ENCODE data around the gene DHX29.

The DHX29 gene

GRCh38 chr5:55232985-55233928, 74.2 kb downstream of the DHX29 start, which contains the start of gene CCNO (continued):
- peak; percentile 25; the same call in 1 of the 2 replicates for TF ChIP-seq ZXDB (tag by site-specific recombination; IDR thresholded peaks at IDR 0.05)
- peak; percentile 87 for TF ChIP-seq ZNF561 (tag by site-specific recombination; IDR thresholded peaks at IDR 0.05; ENCODE audit: borderline replicate concordance)
- no peak for TF ChIP-seq TCF7L2 (IDR thresholded peaks at IDR 0.05; ENCODE audit: borderline replicate concordance, low read depth, low read length)
- TF ChIP-seq ZNF184 (tag by site-specific recombination; IDR thresholded peaks at IDR 0.05): peak; percentile 73; the same call in 1 of the 2 replicates
- no peak for TF ChIP-seq ZNF404 (tag by site-specific recombination; IDR thresholded peaks at IDR 0.05)
- no peak for TF ChIP-seq ZNF146 (tag by site-specific recombination; IDR thresholded peaks at IDR 0.05)
- no peak for TF ChIP-seq ZNF426 (tag by site-specific recombination; IDR thresholded peaks at IDR 0.05)
- no peak for TF ChIP-seq MEIS1 (CRISPR knock-in tag; IDR thresholded peaks at IDR 0.05; ENCODE audit: borderline replicate concordance)
- no peak for TF ChIP-seq ZNF654 (tag by site-specific recombination; IDR thresholded peaks at IDR 0.05; ENCODE audit: low read depth)
- TF ChIP-seq ZFHX2 (tag by site-specific recombination; conservative IDR thresholded peaks at IDR 0.05): peak; percentile 58; the same call in 1 of the 2 replicates
- no peak for TF ChIP-seq ZNF529 (tag by site-specific recombination; IDR thresholded peaks at IDR 0.05; ENCODE audit: insufficient replicate concordance)
- TF ChIP-seq ZNF548 (tag by site-specific recombination; IDR thresholded peaks at IDR 0.05): no peak
- TF ChIP-seq SP3 (tag by site-specific recombination; IDR thresholded peaks at IDR 0.05): no peak; the same call in 1 of the 2 replicates
- 0 out of 2 replicates have a peak, but pooled peaks have one; percentile 16 for TF ChIP-seq ZBTB7A (tag by site-specific recombination; IDR thresholded peaks at IDR 0.05; ENCODE audit: low read depth)
- TF ChIP-seq ZNF211 (tag by site-specific recombination; IDR thresholded peaks at IDR 0.05; ENCODE audit: low read depth): no peak
- 0 out of 2 replicates have a peak, but pooled peaks have one; percentile 27 for TF ChIP-seq ZSCAN16 (tag by site-specific recombination; IDR thresholded peaks at IDR 0.05)
- TF ChIP-seq ZNF366 (tag by site-specific recombination; conservative IDR thresholded peaks at IDR 0.05): no peak
- no peak for TF ChIP-seq ZNF623 (tag by site-specific recombination; IDR thresholded peaks at IDR 0.05)
- TF ChIP-seq GLI2 (tag by site-specific recombination; IDR thresholded peaks at IDR 0.05; ENCODE audit: borderline replicate concordance, low read depth): no peak
- no peak for TF ChIP-seq ZNF670 (tag by site-specific recombination; IDR thresholded peaks at IDR 0.05; ENCODE audit: low read depth)
- TF ChIP-seq ZNF518A (tag by site-specific recombination; conservative IDR thresholded peaks at IDR 0.05; ENCODE audit: low read depth): no peak
- no peak for TF ChIP-seq ZNF155 (tag by site-specific recombination; IDR thresholded peaks at IDR 0.05)
- TF ChIP-seq ZNF600 (tag by site-specific recombination; IDR thresholded peaks at IDR 0.05): no peak
- no peak for TF ChIP-seq ZNF23 (tag by site-specific recombination; IDR thresholded peaks at IDR 0.05; ENCODE audit: borderline replicate concordance)
- no peak for TF ChIP-seq ZBTB21 (tag by site-specific recombination; IDR thresholded peaks at IDR 0.05)
- TF ChIP-seq ZNF132 (tag by site-specific recombination; IDR thresholded peaks at IDR 0.05; ENCODE audit: borderline replicate concordance): no peak
- peak; percentile 62 for TF ChIP-seq ZNF501 (tag by site-specific recombination; IDR thresholded peaks at IDR 0.05)
- peak; percentile 58 for TF ChIP-seq ZIC2 (tag by site-specific recombination; IDR thresholded peaks at IDR 0.05)
- peak; percentile 84 for TF ChIP-seq SCRT2 (tag by site-specific recombination; IDR thresholded peaks at IDR 0.05)
- TF ChIP-seq SCRT1 (tag by site-specific recombination; IDR thresholded peaks at IDR 0.05; ENCODE audit: borderline replicate concordance): 0 out of 2 replicates have a peak, but pooled peaks have one; percentile 37
- peak; percentile 32; the same call in 1 of the 2 replicates for TF ChIP-seq BCL11A (tag by site-specific recombination; IDR thresholded peaks at IDR 0.05; ENCODE audit: low read depth)
- TF ChIP-seq ZBTB1 (tag by site-specific recombination; IDR thresholded peaks at IDR 0.05): no peak; the same call in 1 of the 2 replicates
- TF ChIP-seq ZNF341 (tag by site-specific recombination; IDR thresholded peaks at IDR 0.05; ENCODE audit: low read depth): peak; percentile 98
- no peak for TF ChIP-seq ZNF785 (tag by site-specific recombination; IDR thresholded peaks at IDR 0.05)
- TF ChIP-seq ZFP41 (tag by site-specific recombination; IDR thresholded peaks at IDR 0.05; ENCODE audit: borderline replicate concordance): no peak
- TF ChIP-seq HOXA7 (CRISPR knock-in tag; IDR thresholded peaks at IDR 0.05; ENCODE audit: borderline replicate concordance): no peak

Data from HEK293 (cell line).